Activated T-helper 1 cell treated with Interleukin-2 at 50 U/mL for 16 hours (primary cell): ENCODE results near the gene RAB3A.

Experiments
- DNase-seq: peaks from one replicate; pipeline ENCODE4 v3.0.0-alpha.2; 2020; ENCODE audit warnings: low read depth

The RAB3A gene

DNA sequence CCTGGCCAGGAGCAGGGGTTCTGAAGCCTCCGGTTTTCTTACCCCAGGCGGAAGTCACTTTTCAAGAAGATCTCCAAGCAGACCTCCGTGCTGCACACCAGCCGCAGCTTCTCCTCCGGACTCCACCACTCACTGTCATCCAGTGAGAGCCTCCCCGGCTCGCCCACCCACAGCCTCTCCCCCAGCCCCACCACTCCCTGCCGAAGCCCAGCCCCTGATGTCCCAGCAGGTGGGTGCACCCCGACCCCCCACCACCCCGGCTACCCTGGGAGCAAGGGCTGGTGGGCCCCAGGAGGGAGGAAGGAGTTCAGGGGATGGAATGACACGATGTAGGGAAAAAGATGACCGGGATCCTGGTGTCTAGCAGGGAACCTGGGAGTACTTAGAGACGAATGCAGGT is 56.4 kb downstream of the RAB3A start:
- no peak for DNase-seq
